OCI-M2 (cell line): ENCODE data around the gene CAMSAP1.

ENCODE experiments used
- DNase-seq: peaks from one replicate; lab custom pipeline; 2025; ENCODE audit not compliant: unreplicated experiment; lab: John Stamatoyannopoulos, UW

Gene CAMSAP1

DNA sequence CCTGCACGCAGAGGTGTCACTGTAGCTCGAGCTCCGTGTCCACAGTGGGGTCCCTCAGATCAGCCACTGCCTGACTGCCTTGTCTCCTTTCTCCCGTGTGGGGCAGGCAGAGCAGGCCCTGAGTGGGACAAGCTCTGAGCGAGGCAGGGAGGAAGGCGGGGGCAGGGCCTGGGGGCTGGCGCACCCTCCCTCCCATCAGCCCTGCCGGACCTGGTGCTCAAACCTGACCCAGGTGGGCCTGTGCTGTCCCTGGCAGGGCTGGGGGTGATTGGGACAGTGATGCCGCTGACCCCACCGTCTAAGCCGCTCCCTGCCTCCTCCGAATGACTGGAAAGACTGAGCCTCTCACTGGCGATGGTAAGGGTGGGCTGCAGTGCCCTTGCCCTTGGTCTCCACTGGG is 144.4 kb downstream of the CAMSAP1 start:
- no peak for DNase-seq

DNA sequence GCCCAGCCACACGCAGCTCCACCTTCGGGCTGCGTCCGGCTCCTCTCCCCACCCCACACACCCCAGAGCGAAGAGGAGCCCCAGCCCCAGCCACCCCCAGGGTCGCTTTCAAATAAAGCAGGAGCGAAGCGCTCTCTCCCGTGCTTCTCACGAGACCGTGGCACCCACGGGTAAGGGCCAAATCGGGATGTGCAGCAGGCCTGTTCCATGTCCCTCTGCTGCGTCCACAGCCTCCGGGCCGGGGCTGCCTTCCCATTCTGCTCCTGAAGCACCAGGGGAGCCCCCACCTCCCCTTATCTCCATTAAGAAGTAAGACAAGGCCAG is 145.5 kb downstream of the CAMSAP1 start:
- no peak for DNase-seq

DNA sequence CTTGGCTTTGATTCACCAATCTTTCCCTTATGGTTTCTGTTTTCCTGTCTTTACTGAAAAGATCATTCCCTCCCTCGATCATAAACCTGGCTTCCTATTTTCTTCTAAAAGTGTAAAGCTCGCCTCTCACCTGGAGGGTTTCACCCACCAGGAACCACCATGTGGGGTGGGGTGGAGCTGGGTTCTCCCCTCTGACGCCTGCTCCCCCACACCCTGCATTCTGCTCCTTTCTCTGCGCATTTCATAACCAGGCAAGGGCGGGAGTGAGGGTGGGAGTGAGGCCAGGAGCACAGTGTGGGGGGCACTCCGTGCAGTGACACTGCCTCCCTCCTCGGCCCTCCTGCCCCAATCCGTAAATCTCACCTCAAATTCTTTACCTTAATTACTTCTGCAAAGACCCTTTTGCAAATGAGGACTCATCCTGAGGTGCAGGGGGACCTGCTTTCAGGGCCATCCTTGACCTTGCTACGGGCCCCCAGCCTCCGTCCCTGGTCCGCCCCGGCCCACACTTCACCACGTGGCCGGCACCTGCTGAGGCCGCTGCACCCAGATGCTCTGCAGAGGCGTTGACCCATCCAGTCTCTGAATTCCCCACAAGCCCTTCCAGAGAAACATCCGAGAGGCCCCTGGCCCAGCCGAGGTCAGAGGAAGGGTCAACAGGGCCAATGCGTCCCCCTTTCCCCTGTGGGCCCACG is 146.0 kb downstream of the CAMSAP1 start:
- DNase-seq: no peak

DNA sequence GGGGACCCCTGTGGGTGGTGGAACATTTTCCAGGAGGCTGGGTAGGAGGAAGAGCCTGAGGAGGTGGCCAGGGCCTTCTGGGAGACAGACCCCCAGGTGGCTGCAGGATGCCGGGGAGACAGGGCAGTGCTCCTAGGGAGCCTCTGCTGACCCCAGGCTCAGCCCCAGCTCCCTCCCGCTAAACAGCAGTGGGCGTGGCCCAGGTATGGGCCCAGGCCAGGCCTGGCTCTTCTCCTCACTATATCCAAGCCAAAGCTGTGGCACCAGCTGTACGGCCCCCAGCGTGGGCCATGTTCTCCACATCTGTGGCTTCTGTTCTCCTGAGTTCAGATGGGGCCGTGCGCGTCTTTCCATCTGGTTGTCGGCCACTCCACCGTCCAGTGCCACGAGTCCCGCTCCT is 146.9 kb downstream of the CAMSAP1 start:
- no peak for DNase-seq

DNA sequence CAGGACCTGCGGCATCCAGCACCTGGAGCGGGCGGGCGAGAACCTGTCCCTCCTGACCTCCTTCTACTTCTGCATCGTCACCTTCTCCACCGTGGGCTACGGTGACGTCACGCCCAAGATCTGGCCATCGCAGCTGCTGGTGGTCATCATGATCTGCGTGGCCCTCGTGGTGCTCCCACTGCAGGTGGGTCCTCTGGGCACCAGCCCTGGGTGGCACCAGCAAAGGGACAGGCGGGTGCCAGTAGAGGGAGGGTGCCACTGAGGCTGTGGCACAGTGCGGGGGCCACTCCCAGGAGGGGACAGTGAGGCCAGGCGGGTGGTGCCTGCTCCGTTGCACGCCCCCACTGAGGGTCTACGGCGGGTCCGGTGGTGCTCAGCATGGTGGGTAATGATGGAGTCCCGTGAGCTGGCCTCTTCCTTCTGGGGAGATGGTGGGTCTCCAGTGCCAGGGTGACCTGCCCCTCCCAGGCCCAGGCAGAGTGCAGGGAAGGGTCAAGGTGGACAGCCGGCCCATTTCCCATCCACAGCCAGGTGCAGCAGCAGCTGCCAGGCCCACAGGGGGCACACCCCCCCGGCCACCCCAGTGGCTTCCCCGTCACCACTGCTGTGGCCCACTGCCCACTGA is 147.6 kb downstream of the CAMSAP1 start:
- DNase-seq: no peak

DNA sequence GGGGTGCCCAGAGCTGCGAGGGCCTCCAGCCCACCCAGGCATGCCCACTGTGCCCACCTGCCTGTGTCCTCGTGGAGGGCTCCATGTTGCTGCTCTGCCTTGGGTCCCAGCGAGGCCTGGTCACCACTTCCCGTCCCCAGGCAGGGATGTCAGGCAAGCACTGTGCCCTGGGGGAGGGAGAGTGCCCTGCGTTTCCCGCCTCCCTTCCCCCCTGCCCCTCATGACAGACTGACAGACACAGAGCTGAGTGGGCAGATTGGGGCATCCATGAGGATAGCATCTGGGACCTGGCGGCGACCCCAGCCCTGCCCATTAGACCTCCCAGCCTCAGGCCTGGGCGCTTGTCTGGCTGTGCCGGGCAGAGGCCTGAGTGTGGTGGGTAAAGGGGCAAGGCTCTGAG is 148.5 kb downstream of the CAMSAP1 start:
- no peak for DNase-seq
